RCC 7860 (cell line): Measurements from ENCODE around the gene HS1BP3.

Source experiments
- DNase-seq: peaks from one replicate; pipeline ENCODE4 v3.0.0-alpha.2; 2015; ENCODE audit warnings: low spot score
- FAIRE-seq: peaks from 2 replicates; lab custom pipeline; 2012; peaks lifted over from hg19 to GRCh38; lab: Jason Lieb, UNC

Gene HS1BP3

DNA sequence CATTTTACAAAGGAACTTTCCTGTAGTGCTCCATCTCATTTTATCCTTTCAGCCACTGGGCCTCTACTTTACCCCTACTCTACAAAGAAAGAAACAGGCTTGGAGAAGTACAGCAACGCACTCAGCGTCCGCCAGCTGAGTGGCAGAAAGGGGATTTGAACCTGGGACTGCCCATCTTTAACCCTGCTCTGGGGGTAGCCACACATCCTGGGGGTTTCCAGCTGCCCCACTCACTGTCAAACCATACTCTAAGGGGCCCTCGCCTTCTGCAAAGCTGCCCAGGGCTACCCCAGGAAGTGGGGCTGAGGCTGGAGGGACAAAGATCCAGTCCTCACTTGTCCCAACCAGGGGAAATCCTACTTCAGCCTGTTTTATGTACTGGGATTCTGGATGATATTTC, 17.9 kb downstream of the HS1BP3 start:
- DNase-seq = no peak
- no peak for FAIRE-seq

DNA sequence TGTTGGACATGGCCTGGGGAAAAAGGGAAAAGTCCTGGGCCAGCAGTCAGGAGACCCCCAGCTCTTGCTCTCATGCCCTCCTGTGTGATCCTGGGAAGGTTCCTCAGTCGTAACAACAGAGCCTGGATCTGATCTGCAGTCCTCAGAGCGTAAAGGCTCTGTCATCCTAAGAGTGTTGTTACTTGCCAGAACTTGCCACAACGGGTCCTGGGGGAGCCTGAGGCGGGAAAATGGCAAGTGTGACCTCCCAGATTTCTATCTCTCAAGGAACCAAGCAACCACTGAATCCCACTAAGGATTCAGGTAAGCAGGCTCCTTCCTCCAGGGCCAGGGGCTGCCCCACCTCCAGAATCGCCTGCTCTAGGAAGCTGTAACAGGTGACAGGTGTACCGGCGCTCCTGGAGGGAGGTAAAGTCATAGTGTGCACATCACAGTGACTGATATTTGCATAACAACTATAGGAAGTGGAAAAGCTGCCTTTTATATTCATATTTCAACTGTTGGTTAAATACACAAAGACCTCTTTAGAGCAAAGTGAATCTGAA, 18.4 kb downstream of the HS1BP3 start:
- DNase-seq (no peak), FAIRE-seq (no peak)

GRCh38 chr2:20631617-20632307, 19.1 kb downstream of the HS1BP3 start:
- no peak for FAIRE-seq
- no peak for DNase-seq

DNA sequence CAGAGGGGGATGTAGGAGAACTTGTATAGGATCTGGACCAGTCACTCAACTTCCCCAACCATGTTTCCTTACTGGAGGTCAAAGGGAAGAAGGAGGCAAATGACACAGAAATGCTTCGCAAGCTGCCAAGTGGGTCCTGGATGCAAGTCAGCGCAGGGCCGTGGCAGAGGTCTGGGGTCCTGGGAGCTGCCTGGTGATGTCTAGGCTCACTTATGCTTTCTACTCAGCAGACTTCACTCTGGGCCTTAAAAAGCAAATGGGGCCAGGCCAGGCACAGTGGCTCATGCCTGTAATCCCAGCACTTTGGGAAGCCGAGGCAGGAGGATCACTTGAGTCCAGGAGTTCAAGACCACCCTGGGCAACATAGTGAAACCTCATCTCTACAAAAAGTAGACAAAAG, 19.9 kb downstream of the HS1BP3 start:
- FAIRE-seq = no peak
- no peak for DNase-seq

DNA sequence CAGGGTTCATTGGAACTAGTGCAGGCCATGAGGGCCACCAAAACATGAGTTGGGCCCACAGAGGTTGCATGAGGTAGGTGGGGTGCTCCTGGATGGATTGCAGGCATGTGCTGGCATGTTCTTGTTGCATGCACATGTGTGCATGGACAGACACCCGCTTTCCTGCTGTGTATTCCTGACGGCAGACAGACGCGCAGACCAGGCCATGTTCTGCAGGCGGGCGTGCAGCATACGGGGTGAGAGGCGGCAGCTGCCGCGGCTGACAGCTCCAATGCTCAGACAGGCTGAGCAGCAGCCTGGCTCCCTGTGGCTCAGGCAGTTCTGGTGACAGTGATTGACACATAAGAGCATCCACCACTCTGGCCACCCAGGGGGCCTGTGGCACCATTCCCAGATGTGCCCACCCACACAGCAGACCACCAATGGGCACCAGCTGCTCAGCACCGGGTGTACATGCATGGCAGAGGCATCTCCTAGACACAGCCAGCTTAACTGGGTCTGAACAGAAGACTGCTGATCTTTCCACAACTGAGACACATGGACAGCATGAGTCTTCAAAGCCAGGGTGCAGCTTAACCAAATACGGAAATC, 21.2 kb downstream of the HS1BP3 start:
- FAIRE-seq = no peak

GRCh38 chr2:20629181-20629580, 21.7 kb downstream of the HS1BP3 start:
- no peak for DNase-seq

More for the DNA sequence above, 21.2 kb downstream of the HS1BP3 start:
- no peak for DNase-seq

DNA sequence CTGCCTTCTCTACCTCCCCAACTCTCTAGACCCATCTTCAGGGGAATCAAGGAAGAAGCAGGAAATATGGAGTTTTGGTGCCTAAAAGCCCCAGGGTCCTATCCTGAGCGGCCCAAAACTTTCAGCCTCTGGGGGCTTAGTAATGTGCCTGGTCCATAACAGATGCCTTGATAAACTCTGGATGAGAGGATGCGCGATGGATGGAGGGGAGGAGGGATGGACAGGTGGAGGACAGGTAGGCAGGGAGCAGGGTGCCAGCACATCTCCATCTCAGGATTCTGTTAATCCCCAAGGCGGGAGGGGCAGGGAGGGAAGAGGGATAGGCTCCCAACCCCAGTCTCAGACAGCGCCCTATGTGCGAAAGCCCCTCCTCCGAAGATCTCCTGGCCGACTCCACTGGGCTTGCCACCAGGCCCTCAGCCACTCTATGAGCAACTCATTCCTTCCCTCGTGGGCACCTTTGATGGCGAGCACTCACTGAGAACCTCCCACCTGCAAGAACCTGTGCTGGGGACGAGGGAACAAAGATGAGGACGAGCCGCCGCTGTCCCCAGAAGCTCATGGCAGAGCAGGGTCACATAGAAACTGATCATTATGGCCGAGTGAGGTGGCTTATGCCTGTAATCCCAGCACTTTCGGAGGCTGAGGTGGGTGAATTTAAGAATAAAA, 23.1 kb downstream of the HS1BP3 start:
- FAIRE-seq = no peak
- DNase-seq = no peak

More at GRCh38 chr2:20629181-20629580, 21.7 kb downstream of the HS1BP3 start:
- no peak for FAIRE-seq

- FAIRE-seq = peak; percentile 91
Measured at GRCh38 chr2:20626698-20627513, 24.0 kb downstream of the HS1BP3 start.

GRCh38 chr2:20626392-20626697, 24.6 kb downstream of the HS1BP3 start:
- DNase-seq = no peak
- FAIRE-seq = no peak

More at GRCh38 chr2:20626698-20627513, 24.0 kb downstream of the HS1BP3 start:
- DNase-seq = peak; percentile 86

DNA sequence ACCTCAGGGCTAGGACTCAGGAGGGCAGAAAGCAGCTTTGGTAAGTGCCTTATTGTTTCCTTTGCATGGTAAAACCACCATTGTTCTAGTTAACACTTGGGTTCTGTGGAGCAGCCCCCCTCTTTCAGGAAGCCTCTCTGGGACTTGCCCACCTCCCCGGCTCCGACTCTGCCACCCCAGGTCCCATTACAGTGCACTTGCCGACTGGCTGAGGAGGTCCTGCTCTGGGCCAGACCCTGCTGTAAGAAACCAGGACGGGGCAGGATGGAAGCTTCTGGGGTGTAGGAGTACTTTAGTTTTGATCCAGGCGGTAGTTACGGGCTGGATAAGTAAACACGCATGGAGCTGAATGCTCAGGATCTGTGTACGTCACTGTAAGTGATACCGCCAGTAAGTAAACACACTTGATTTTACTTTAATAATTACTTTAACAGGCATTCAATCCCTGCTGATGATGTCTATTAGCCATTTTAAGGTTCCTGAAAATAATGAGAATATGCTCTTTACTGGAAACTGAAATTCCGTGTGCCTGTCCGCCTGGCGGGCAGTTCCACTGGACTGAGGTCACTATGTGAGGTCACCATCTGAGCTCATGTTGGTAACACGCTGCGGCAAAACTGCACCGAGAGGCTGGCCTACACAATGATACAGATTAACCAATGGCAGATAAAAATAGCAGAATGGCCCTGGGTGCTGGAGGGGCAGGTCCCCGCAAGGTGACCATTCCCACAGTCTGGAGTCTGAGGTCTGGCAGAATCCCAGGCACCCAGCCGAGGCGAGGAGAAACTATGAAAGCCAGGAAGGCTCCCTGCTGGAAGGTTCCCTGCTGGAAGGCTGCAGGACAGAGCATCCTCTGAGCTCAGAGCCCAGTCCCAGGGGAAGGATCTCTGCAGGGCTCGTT, 25.2 kb downstream of the HS1BP3 start:
- DNase-seq (peak; percentile 99), FAIRE-seq (peak; percentile 98)

- no peak for FAIRE-seq
- DNase-seq = no peak
Measured at GRCh38 chr2:20624884-20625485, 25.9 kb downstream of the HS1BP3 start.

DNA sequence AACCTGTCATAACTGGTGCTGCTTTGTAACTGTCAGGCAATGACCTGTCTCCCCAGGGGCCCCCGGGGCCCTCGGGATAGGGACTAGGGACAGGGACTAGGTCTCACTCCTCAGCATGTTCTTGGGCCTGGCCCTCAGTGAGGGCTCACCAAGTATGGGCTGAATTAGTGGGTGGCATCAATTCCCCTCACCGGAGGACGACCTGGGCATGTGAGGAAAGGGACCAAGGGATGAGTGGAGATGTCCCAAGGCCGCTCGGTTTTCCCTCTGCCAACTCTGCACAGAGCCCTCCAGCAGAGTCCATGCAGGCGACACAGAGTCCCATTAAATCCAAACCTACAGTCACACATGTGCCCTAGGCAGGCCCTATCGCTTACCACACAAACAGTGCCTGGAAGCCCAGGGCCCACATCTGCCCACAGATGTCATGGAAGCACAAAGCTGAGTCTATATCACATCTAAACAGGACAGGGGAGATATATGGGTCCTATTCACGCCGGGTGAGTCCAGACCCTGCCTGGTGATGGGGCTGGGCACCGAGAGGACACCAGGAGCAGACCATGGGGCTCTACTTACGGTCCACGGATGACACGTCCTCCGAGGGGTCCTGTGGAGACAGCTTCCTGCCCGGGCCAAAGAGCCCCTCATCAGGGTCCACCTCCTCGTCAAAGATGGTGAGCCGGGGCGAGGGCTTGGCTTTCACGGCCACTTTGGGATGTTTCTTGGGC, 26.6 kb downstream of the HS1BP3 start:
- DNase-seq (no peak), FAIRE-seq (no peak)

DNA sequence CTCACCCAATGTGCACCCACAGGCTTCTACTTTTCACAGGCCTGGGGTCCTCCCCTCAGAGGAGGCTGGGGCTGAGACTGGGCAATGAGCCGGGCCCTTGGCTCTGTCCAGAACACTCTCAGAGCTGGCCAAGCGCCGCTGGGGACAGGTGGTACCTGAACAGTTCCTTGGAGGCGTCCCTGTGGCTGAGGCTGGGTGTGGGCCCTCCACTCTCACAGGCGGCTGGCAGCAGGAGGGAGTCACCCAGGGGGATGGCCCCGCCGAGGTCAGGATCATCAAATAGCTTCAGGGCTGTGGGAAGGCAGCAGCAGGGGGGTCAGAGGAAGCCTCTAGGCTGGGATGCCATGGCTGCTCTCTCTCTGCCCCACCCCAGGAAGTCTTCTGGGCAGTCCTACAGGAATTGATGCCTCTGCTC, 27.1 kb downstream of the HS1BP3 start:
- DNase-seq (no peak), FAIRE-seq (no peak)

DNA sequence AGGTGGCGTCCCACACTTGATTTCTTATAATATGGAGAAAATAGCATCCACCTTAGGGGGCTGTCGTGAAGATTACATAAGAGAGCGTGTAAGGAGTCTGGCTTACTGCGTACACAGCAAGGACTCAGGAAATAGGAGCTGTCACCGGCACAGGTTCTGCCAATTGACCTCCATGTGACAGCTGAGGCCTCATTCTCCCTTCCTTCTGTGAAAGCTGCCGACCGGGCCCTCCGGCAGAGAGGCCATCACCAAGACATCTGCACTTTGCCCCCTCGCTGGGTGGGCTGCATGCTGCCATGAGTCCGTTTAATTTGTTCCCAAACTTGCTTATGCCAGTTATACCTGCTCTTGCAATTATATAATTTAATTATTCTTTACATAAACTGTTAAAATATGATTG, 27.7 kb downstream of the HS1BP3 start:
- no peak for DNase-seq
- no peak for FAIRE-seq

GRCh38 chr2:20622731-20623130, 28.2 kb downstream of the HS1BP3 start:
- DNase-seq = no peak

GRCh38 chr2:20622296-20622686, 28.6 kb downstream of the HS1BP3 start:
- FAIRE-seq (no peak), DNase-seq (no peak)

More at GRCh38 chr2:20622731-20623130, 28.2 kb downstream of the HS1BP3 start:
- no peak for FAIRE-seq

- no peak for DNase-seq
- FAIRE-seq = no peak
Measured at GRCh38 chr2:20621366-20622295, 29.3 kb downstream of the HS1BP3 start.
